Measurements from ENCODE around the gene HNRNPL. TPM values are rescaled to one million over a fixed set of nuclear protein-coding genes. Genes with fewer than 3 reads are reported as not detected.

Gene HNRNPL
- total RNA-seq, 2 donors from 2014 or later, result 476 to 617 TPM

DNA sequence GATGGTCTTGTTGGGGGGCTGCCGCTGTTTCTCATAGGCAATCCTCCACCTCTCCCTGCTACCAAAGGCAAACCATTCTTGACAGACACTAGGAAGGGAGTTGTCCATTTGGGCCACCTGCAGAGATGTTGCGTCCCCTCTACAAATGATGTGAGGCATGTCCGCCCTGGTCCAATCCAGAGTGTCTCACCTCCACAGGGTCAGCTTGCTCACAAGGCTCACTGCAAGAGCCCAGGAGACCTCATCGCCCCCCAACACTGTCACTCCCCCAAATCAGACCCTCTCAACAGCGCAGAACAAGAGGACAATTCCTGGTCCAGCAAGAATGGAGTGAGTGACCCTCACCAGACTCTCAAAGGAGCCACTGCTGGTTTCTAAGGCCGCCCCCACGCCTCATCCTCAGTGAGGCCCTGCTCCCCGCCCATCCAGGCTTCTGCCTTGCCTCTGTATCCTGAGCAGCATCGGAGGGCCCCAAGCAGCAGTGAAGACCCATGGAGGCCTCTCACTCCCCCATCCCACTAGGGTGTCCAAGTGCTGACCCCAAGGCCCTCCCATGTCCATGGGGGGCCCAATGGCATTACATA is 6.5 kb downstream of the HNRNPL start:
- Mint-ChIP-seq H3K27ac (peak overlapping the region; percentile 89), H3K36me3 (ENCODE audit: low read depth) (peaks cover 100% of the 10 kb centered on the region), H3K4me1 (peaks cover 67% of the 10 kb centered on the region), H3K4me3 (peak overlapping the region; percentile 99), H3K27me3 (no peaks in the 10 kb centered on the region), H3K9me3 (no peaks in the 10 kb centered on the region)
- ATAC-seq (replicated peaks), result no peak

GRCh38 chr19:38842439-38843174 is 7.2 kb downstream of the HNRNPL start:
- H3K9me3 Mint-ChIP-seq, result no peaks in the 10 kb centered on the region
- H3K4me1 Mint-ChIP-seq, result peaks cover 64% of the 10 kb centered on the region
- peak; percentile 81 for ATAC-seq (replicated peaks)
- H3K4me3 Mint-ChIP-seq, result peak overlapping the region; percentile 99
- peaks cover 100% of the 10 kb centered on the region for H3K36me3 Mint-ChIP-seq (ENCODE audit: low read depth)
- H3K27me3 Mint-ChIP-seq, result no peaks in the 10 kb centered on the region
- peak overlapping the region; percentile 89 for H3K27ac Mint-ChIP-seq

DNA sequence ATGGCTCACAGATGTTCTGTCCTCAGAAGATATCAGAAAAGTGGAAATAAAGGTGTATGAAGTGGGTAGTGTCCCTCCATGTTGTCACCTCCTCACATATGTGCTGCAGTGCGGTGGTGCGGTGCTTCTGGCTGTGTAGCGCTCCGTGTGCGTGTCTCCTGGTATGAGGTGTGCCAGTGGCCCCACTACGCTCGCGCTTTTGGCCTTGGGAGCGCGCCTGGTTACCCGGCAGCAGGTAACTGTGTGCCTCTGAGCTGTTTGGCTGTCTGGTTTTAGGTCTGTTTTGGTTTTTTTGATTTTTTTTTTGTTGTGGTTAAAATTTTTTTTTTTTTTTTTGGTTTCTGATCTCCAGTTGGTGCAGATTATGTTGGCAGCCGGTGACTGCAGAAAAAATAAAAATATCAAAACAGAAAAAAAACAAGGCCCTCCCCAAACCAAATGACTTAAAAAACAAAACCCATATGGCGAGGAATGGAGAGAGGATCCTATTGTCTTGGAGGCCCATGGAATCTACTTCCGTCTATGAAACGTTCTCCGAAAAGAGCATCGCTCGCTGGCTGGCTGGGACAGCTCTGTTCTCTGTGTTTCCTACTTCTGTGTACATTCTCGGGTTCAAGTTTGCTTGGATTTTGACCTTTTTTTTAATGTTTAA is 7.9 kb downstream of the HNRNPL start:
- Mint-ChIP-seq H3K4me3 (peak overlapping the region; percentile 99), H3K27me3 (no peaks in the 10 kb centered on the region), H3K4me1 (peaks cover 64% of the 10 kb centered on the region), H3K9me3 (no peaks in the 10 kb centered on the region), H3K36me3 (ENCODE audit: low read depth) (peaks cover 100% of the 10 kb centered on the region), H3K27ac (peak overlapping the region; percentile 89)
- ATAC-seq (replicated peaks), result peak; percentile 10

- Mint-ChIP-seq H3K27ac (peak overlapping the region; percentile 89), H3K4me1 (peaks cover 63% of the 10 kb centered on the region)
- no peak for ATAC-seq (replicated peaks)
Observed at GRCh38 chr19:38841180-38841766, 8.5 kb downstream of the HNRNPL start.

DNA sequence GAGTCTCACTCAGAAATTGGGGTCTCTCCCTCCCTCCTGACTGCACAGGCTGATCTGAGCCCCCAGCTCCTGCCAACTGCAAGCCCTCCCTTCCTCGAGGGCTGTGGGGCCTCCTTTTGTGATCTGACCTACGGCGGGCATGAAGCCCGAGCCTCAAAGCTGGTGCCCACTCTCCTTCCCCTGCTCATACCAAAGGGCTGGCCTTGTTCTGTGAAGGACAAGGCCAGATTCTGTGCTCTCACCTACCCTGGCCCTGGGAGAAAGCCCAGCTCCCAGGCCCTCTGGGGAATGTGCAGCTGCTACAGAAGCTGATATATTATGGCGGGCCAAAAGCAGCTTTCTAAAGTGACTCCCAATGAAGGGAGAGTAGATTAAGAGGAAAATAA is 9.2 kb downstream of the HNRNPL start:
- Mint-ChIP-seq H3K27me3 (no peaks in the 10 kb centered on the region), H3K4me1 (peaks cover 56% of the 10 kb centered on the region), H3K36me3 (ENCODE audit: low read depth) (peaks cover 100% of the 10 kb centered on the region), H3K9me3 (no peaks in the 10 kb centered on the region), H3K4me3 (peak overlapping the region; percentile 99), H3K27ac (peak overlapping the region; percentile 89)
- ATAC-seq (replicated peaks), result no peak

More at GRCh38 chr19:38841180-38841766, 8.5 kb downstream of the HNRNPL start:
- Mint-ChIP-seq H3K4me3 (peak overlapping the region; percentile 99), H3K27me3 (no peaks in the 10 kb centered on the region), H3K9me3 (no peaks in the 10 kb centered on the region), H3K36me3 (ENCODE audit: low read depth) (peaks cover 100% of the 10 kb centered on the region)

- peak overlapping the region; percentile 89 for H3K27ac Mint-ChIP-seq
Observed at GRCh38 chr19:38839816-38840582, 9.8 kb downstream of the HNRNPL start.

GRCh38 chr19:38838986-38839761 is 10.6 kb downstream of the HNRNPL start:
- Mint-ChIP-seq H3K4me3 (peak overlapping the region; percentile 73), H3K9me3 (no peaks in the 10 kb centered on the region), H3K4me1 (peaks cover 46% of the 10 kb centered on the region), H3K27ac (peak overlapping the region; percentile 89), H3K36me3 (ENCODE audit: low read depth) (peaks cover 90% of the 10 kb centered on the region), H3K27me3 (no peaks in the 10 kb centered on the region)
- ATAC-seq (replicated peaks), result no peak

More at GRCh38 chr19:38839816-38840582, 9.8 kb downstream of the HNRNPL start:
- H3K27me3 Mint-ChIP-seq, result no peaks in the 10 kb centered on the region
- H3K4me1 Mint-ChIP-seq, result peaks cover 51% of the 10 kb centered on the region
- no peak for ATAC-seq (replicated peaks)
- H3K9me3 Mint-ChIP-seq, result no peaks in the 10 kb centered on the region
- H3K36me3 Mint-ChIP-seq (ENCODE audit: low read depth), result peaks cover 98% of the 10 kb centered on the region
- H3K4me3 Mint-ChIP-seq, result peak overlapping the region; percentile 99

- no peaks in the 10 kb centered on the region for H3K9me3 Mint-ChIP-seq
- peak overlapping the region; percentile 89 for H3K27ac Mint-ChIP-seq
- H3K4me1 Mint-ChIP-seq, result peaks cover 39% of the 10 kb centered on the region
- H3K27me3 Mint-ChIP-seq, result no peaks in the 10 kb centered on the region
- peak; percentile 87 for ATAC-seq (replicated peaks)
- H3K36me3 Mint-ChIP-seq (ENCODE audit: low read depth), result peaks cover 82% of the 10 kb centered on the region
- peak overlapping the region; percentile 73 for H3K4me3 Mint-ChIP-seq
Observed at GRCh38 chr19:38838208-38838985, 11.4 kb downstream of the HNRNPL start.

DNA sequence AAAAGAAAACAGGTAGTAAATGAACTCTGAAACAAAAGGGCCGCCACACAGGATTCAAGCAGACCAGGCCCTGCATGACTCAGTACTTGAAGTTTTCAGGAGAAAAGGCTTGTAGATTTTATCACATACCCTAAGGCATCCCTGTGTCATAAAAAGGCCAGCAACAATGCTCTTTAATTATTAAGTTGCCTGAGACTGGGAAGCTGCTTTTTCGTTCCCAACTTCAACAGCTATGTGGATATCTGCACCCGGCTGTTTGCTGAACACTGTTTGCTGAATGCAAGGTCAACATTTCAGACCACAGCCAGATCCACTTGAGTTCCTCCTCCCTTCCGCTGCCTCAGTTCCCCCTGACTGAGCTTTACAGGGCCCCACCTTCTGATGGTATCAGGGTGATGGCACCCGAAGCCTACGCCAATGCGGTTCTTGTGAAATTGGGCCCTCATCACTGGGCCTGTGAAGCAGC is 12.1 kb downstream of the HNRNPL start:
- H3K36me3 Mint-ChIP-seq (ENCODE audit: low read depth), result peaks cover 75% of the 10 kb centered on the region
- no peak overlapping the region for H3K4me3 Mint-ChIP-seq
- H3K27ac Mint-ChIP-seq, result no peak overlapping the region
- no peak for ATAC-seq (replicated peaks)
- H3K4me1 Mint-ChIP-seq, result peaks cover 32% of the 10 kb centered on the region
- H3K9me3 Mint-ChIP-seq, result no peaks in the 10 kb centered on the region
- no peaks in the 10 kb centered on the region for H3K27me3 Mint-ChIP-seq

DNA sequence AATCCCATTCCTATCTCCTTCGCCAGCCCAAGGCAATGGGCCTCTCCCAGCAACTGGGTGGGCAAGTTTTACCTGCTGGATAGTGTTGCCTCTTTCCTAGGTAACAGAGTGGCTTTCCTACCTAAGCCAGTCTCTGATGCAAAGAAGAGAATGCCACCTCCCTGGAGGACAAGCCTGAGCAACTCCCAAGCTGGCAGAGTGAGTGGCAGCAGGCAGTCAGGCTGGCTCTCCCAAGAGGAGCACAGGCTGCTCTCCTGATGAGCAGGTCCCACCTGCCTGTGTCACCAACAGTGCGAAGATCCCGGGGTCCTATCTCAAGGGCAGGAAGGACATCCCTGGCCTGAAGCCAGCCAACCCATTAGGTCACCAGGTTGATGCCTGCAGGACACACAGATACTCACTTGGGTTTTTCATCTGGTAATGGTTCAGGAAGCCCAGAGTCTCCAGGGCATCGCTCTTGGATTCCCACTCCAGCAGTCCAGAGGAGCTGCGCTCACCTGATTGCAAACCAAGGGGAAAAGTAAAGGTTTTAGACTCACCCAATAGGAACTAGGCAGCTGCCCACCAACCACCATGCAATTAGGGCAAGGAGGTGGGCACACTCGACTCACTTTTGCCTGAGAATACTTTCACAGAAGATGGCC is 12.7 kb downstream of the HNRNPL start:
- Mint-ChIP-seq H3K36me3 (ENCODE audit: low read depth) (peaks cover 70% of the 10 kb centered on the region), H3K4me1 (peaks cover 27% of the 10 kb centered on the region), H3K27ac (peak overlapping the region; percentile 28), H3K9me3 (no peaks in the 10 kb centered on the region), H3K27me3 (no peaks in the 10 kb centered on the region), H3K4me3 (no peak overlapping the region)
- ATAC-seq (replicated peaks), result no peak

DNA sequence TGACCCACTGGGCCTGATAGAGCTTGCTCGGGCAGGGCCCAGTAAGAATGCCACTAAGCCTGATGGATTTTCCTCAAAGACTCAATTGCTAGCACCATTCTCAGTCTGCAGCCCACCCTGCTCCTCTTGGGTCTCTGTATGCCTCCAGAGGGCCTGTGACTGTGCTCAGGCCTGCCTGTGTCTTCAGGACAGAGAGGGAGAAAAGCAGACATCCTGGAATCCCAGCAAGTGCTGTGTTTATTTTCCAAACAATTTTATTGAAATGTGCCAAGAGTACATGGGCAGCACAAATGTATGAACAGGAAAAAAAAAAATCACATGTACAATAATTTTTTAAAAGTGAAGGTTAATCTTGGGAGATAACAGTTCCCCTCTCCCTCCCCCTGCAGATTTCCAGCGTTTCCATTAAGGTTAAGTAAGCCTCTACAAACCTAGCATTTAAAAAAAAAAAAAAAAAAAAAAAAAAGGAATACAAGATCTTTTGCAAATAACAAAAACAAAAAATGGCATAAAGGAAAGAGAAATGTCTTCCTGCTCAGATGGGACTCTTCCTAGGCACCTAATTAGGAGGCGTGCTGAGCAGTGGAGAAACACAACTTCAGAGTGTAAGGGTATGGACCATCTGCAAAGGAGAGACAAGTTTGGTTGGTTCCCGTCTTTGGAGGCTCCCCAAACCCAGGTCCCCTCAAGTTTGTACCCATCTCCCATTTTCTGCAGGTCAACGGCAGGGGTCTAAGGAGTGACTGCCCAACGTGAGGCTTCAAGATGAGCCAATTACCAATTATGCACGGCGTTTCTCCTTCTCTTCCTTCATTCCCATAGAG is 13.4 kb downstream of the HNRNPL start:
- peaks cover 26% of the 10 kb centered on the region for H3K4me1 Mint-ChIP-seq
- H3K36me3 Mint-ChIP-seq (ENCODE audit: low read depth), result peaks cover 70% of the 10 kb centered on the region
- no peak overlapping the region for H3K27ac Mint-ChIP-seq
- no peak for ATAC-seq (replicated peaks)
- no peaks in the 10 kb centered on the region for H3K27me3 Mint-ChIP-seq
- no peaks in the 10 kb centered on the region for H3K9me3 Mint-ChIP-seq
- H3K4me3 Mint-ChIP-seq, result no peak overlapping the region

GRCh38 chr19:38834590-38834989 is 15.2 kb downstream of the HNRNPL start:
- no peak for ATAC-seq (replicated peaks)
- no peak overlapping the region for H3K27ac Mint-ChIP-seq
- H3K36me3 Mint-ChIP-seq (ENCODE audit: low read depth), result peaks cover 70% of the 10 kb centered on the region

More at GRCh38 chr19:38834590-38834989, 15.2 kb downstream of the HNRNPL start:
- Mint-ChIP-seq H3K4me1 (peaks cover 21% of the 10 kb centered on the region), H3K27me3 (no peaks in the 10 kb centered on the region), H3K4me3 (no peak overlapping the region), H3K9me3 (no peaks in the 10 kb centered on the region)
